HG02840 (cell line): ENCODE data around the gene PKD1.
A peak's percentile ranks its signal among the peaks of the same experiment; 100 is the strongest.

Experiments
- ATAC-seq: cut with Tn5 transposase; IDR thresholded peaks from one replicate; pipeline ENCODE4 v1.9.1; 2021; ENCODE audit warnings: mild to moderate bottlenecking, moderate library complexity, moderate number of reproducible peaks; ENCODE audit not compliant: unreplicated experiment, low FRiP score

PKD1 gene

GRCh38 chr16:2170587-2171435 is 35.1 kb upstream of the PKD1 start:
- ATAC-seq: no peak

DNA sequence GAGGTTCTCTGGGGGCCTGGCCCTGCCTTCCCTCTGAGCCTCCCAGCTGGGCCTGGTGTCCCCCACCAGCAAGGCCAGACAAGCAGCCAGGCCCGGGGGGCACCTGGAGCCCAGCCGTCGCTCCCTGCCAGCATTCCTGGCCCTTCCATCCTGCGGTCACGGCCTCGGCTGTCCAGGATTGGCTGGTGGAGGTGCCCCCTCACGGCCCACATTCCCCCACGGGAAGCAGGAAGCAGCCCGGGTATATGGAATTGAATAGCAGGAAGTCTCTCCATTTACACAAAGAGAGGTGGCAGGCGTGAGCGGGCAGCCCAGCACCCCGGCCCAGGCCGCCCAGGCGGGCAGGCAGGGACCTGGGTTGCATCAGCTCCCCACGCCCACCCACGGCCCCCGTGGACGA is 34.4 kb upstream of the PKD1 start:
- ATAC-seq: no peak

DNA sequence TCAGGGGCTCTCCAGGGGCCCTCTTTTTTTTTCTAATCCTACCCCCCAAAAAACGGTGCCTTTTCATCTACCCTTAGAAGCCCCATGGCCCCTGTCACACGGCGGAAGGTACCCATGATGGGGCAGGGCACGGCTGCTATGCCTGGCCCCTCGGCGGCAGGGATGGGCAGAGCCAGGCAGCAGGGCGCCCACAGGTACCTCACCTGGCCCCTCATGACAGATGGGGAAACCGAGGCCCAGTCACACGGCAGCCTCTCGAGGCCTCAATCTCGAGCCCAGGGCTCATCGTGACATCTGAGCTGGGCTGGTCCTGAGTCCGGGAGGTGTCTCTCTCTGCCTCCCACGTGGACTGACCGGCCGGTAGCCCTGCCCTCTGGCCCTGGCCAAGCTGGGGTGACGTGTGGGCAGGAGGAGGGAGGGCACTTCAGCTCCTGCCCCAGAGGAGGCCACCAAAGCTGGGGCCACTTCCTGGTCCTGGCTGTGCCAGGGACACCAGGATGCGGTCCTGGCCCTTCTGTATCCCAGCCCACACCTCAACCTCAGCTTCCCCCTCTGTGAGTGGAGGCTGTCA is 31.5 kb upstream of the PKD1 start:
- ATAC-seq: no peak

DNA sequence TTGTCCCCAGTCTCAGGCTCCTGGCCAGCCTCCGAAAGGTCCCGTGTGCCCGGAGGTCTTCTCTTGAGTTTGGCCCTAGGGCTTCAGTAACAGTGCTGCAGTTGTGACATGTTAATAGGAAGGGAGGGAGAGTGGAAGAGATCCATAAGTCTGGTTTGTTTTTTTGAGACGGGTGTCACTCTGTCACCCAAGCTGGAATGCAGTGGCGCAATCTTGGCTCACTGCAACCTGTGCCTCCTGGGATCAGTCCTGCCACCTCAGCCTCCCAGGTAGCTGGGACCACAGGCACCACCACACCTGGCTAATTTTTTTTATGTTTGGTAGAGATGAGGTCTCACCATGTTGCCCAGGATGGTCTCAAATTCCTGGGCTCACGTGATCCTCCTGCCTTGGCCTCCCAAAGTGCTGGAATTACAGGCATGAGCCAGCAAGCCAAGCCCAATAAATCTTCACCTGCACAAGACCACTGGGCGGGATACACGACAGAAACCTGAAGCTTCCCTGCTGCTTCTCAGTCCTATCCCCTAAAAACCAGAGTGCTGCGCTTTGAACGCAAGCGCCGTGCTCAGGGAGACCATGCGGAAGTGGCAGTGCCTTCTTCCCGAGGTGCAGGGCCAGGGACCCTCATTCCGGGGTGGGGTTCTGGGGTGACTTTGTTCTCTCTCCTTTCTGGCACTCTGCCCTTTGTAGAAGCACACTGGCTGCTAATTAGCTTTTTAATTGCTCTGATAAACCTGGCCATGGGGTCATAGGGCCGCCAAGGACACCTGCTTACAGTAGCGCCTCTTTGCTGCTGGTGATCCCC is 30.8 kb upstream of the PKD1 start:
- no peak for ATAC-seq

- no peak for ATAC-seq
Observed at GRCh38 chr16:2165861-2166260, 30.2 kb upstream of the PKD1 start.

DNA sequence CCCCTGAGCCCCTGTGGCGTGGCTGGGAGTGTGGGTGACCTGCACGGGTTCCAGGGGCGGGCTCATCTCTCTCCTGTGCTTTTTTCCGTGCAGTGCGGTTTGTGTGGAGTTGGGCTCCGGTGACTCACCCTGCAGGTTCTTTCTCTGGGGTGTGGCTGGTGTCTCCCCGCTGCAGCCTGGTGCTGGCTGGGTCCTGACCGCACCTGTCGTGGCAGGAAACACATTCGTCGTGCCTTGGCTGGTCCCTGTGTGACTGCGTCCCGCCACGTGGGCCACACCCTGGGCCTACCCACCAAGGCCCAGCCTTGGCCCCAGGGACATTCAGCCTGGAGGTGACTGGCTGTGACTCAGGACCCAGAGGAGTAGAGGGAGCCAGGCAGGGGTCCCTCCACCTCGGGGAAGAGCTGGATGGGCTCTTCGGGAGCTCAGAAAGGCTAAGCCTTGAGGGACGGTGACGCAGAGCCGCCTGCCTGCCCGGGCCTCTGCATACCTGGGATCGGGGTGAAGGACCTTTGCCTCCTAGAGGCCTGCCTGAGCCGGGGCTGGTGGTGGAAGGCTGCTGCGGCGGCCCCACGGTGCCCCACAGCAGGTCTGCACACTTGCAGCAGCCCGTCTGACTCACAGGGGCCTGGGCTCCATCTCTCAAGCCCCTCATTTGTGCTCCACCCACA is 27.6 kb upstream of the PKD1 start:
- ATAC-seq: no peak

GRCh38 chr16:2162676-2163118 is 27.0 kb upstream of the PKD1 start:
- ATAC-seq: no peak

GRCh38 chr16:2161911-2162310 is 26.2 kb upstream of the PKD1 start:
- ATAC-seq: no peak

GRCh38 chr16:2160915-2161551 is 25.3 kb upstream of the PKD1 start:
- ATAC-seq: no peak

DNA sequence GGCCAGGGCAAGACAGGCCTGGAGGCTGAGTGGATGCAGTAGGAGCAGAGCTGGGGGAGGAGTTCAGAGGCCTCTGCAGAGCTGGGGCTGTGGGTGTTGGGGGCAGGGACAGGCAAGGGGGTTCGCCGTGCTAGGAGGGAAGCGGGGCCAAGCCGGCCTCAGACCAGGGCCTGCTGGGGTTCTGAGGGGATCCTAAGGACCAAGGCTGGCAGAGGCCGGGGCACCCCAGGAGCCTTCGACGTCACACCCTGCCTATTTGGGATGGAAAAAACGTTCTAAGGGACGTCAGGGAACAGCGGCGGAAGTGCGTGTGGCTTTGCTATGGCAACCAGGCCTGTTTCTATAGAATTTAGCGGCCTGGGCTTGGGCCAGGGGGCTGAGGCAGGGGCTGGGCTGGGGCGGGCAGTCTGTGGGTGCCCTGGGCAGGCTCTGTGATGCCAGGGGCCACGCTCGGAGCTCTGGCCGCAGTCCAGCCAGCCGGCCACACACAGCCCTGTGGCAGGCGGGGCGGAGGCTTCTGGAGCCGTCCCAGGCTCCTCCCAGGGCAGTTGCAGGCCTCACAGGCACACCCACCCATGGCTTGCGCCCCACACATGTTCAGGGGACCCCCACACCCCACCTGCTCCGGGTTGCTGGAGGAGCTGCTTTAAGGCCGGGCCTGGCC is 23.6 kb upstream of the PKD1 start:
- no peak for ATAC-seq

DNA sequence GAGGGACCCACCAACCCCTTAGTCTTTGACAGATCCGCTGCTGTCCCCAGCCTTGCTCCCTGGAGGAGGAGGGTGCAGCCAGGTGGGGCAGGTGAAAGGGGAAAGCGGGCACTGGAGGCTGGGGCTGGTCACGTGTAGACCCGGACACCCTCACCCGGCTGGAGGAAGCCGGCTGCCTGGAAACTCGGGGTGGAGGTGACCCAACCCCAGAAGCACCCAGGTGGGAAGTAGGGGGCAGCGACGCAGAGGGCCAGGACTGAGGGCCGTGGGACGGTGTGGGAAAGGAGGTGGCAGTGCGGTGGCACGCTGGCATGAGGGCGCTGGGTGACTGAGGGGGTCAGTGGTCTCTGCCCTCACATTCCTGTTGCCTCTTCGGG is 22.6 kb upstream of the PKD1 start:
- ATAC-seq: no peak

DNA sequence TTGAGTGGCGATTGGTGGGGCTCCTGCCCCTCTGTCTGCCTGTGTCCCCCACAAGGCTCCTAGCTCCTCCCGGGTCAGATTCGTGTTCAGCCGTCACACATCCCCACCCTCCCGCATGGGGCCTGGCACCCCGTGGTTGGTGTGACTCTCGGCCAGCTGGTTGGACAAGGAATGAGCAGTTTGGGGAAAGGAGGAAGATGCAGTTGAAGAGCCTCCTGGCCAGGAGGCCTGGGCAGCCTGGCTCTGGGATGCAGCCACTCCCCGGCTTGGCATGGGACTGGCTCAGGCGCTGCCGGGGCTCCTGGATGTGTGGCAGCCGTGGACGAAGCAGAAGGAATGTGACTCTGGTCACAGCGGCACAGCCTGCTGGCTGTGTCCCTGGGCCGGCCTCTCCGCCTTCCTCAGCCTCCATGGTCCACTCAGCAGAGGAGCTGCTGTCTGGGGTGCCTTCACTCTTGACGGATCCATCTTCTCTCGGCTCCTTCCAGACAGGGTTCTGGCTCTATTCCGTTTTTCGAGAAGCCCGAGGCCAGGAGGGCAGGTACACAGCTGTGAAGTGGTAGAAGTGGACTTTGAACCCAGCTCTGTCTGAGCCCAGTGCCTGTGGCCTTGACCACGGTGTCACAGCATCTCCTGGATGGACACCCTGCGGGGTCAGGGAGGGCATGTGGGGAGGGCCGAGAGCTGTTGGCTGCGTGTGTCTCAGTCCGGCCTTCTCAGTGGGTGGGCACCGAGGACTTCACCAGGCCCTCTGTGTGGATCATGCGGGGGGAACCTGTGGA is 22.0 kb upstream of the PKD1 start:
- ATAC-seq: no peak

GRCh38 chr16:2156849-2157224 is 21.1 kb upstream of the PKD1 start:
- no peak for ATAC-seq

DNA sequence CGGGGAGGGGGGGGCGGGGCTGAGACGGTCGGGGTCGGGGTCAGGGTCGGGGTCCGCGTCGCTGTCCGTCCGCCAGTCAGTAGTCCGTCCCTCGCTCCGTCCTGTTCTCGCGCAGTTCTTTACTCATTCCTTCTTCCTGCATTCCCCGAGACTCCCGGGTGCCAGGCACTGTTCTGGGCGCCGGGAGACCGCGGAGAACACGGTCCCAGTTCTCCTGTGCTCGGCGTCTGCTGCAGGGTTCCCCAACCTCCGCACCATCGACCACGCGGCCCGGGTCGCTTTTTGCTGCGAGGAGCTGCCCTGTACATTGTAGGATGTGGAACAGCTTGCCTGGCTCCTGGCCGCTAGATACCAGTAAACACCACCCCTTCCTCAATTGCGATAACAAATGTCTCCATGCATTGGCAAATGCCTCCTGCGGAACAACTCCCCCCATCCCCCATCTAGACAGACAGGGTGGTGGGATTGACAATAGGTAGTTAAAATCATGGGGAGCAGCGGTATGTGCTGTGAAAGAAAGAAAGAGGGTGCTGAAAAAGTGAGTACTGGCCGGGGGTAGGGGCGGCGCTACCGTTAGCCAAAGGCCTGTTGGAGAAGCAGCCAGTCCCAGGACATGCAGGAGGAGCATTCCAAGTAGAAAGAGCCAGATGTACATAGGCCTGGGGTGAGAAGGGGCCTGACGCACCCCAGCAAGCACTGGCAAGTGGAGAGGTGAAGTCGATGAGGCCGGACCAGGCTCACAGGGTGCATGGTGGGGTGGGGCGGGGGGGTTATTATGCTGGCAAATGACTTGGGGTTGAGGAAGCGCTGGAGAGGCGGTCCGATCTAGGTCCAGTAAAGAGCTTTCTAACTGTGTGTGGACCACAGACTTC is 20.5 kb upstream of the PKD1 start:
- ATAC-seq: no peak

DNA sequence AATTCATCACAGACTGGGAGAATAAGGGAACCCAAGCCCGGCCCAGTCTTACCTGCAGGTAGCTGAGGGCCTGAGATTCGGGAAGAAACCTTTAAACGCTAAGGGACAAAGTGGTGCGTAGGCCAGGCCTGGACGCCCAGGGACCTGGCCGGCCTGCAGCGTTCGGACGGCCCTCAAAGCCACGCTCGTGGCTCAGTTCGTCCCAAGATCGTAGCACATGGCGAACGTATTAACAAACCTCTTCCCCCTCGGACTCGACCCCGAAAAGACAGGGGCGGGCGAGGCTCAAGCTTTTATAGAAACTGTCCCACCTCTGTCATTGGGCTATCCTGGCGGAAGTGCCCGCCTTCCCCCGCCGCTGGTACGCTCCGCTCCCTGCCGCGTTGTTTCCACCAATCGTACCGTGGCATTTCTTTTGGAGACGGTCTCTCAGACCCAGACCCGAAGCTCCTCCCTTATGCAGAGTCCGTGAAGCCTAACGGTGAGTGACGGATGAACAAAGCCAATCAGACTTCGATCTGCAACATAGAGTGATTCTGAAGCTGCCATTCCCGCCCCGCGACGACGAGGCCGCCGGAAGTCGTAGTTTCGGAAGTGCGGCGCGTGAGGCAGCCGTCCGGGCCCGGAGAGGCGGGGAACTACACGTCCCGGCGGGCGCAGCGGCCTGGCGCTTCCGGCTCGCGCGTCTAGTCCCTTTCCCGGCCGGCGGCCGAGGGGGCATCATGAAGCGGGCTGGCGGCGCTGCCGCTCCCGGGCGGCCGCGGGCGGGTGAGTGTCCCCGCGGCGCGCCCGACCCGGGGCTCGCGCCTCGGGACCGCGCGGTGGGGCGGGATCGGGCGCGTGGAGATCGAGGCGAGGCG is 19.6 kb upstream of the PKD1 start, which contains the start of gene TRAF7:
Gene TRAF7, plus strand, starts transcription at position 692 of the 860 bp plus-strand sequence. CDS start 8,139 bp downstream, outside the sequence.
- ATAC-seq: peak; percentile 89

DNA sequence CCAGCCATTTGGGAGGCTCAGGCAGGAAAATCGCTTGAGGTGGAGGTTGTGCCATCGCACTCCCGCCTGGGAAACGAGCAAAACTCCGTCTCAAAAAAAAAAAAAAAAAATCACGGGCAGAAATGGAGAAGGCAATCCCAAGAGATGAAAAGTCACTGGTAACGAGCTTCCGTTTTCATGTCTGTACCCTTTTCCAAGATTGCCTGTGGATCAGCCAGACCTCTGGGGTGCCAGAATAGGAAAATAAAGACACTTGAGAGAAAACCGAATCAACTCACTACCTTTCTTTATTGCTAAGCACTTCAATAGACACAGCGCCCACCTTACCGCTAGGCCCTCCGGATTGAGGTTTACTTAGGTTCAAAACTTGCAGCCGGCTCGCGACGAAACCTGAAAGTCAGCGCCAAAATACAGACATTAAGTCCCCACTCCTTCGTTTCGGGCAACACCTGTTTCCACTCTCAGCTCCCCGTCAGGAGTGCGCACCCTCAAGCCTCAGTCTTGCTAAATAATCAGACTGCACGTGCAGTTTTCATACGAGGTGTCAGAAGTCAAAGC is 18.9 kb upstream of the PKD1 start:
- no peak for ATAC-seq
